IPS-18a (cell line): ENCODE measurements around the gene LRRC4B.
"Not testable (repeated sequence)": the region's sequence is repeated elsewhere in the genome, so short reads cannot be mapped to it uniquely, and the experiment has no call there.

ENCODE experiments used
- H3K27ac ChIP-seq: one replicate; pipeline ENCODE4 v1.5.1; 2013; ENCODE audit warnings: low read length
- H3K27me3 ChIP-seq: one replicate; pipeline ENCODE4 v1.6.1; 2013; ENCODE audit warnings: mild to moderate bottlenecking, low read length; ENCODE audit not compliant: control insufficient read depth, insufficient read depth
- H3K36me3 ChIP-seq: one replicate; pipeline ENCODE4 v1.6.1; 2013; ENCODE audit warnings: low read depth, low read length; ENCODE audit not compliant: control insufficient read depth
- H3K4me1 ChIP-seq: one replicate; pipeline ENCODE4 v1.6.1; 2013; ENCODE audit warnings: low read depth, low read length; ENCODE audit not compliant: control insufficient read depth
- H3K4me3 ChIP-seq: one replicate; pipeline ENCODE4 v1.5.1; 2013; ENCODE audit warnings: low read length
- H3K9ac ChIP-seq: one replicate; pipeline ENCODE4 v1.6.1; 2013; ENCODE audit warnings: mild to moderate bottlenecking, low read length, moderate library complexity
- H3K9me3 ChIP-seq: one replicate; pipeline ENCODE4 v1.6.1; 2013; ENCODE audit warnings: low read depth, low read length; ENCODE audit not compliant: control insufficient read depth

Gene LRRC4B

GRCh38 chr19:50601407-50602088, 33.3 kb upstream of the LRRC4B start:
- no peaks in the 10 kb centered on the region for H3K36me3 ChIP-seq

GRCh38 chr19:50599427-50599826, 31.2 kb upstream of the LRRC4B start:
- Histone ChIP-seq H3K27ac (no peak overlapping the region), H3K9me3 (no peaks in the 10 kb centered on the region), H3K4me3 (no peak overlapping the region), H3K27me3 (peaks cover 25% of the 10 kb centered on the region), H3K4me1 (no peaks in the 10 kb centered on the region), H3K9ac (no peak overlapping the region), H3K36me3 (no peaks in the 10 kb centered on the region)

More at GRCh38 chr19:50601407-50602088, 33.3 kb upstream of the LRRC4B start:
- no peaks in the 10 kb centered on the region for H3K9me3 ChIP-seq
- H3K9ac ChIP-seq = no peak overlapping the region
- no peak overlapping the region for H3K27ac ChIP-seq
- H3K4me3 ChIP-seq = no peak overlapping the region
- H3K4me1 ChIP-seq = no peaks in the 10 kb centered on the region
- peaks cover 37% of the 10 kb centered on the region for H3K27me3 ChIP-seq

- Histone ChIP-seq H3K36me3 (no peaks in the 10 kb centered on the region), H3K27ac (no peak overlapping the region), H3K27me3 (peaks cover 9% of the 10 kb centered on the region), H3K9me3 (no peaks in the 10 kb centered on the region), H3K9ac (no peak overlapping the region), H3K4me3 (no peak overlapping the region), H3K4me1 (peaks cover 3% of the 10 kb centered on the region)
Measured at GRCh38 chr19:50590191-50590590, 22.0 kb upstream of the LRRC4B start.

GRCh38 chr19:50581795-50582660, 13.8 kb upstream of the LRRC4B start:
- H3K27ac ChIP-seq, H3K9ac ChIP-seq, H3K9me3 ChIP-seq, H3K27me3 ChIP-seq, H3K4me1 ChIP-seq, H3K4me3 ChIP-seq, H3K36me3 ChIP-seq: not testable (repeated sequence)

- no peaks in the 10 kb centered on the region for H3K27me3 ChIP-seq
- no peaks in the 10 kb centered on the region for H3K4me1 ChIP-seq
- H3K36me3 ChIP-seq = no peaks in the 10 kb centered on the region
- no peaks in the 10 kb centered on the region for H3K9me3 ChIP-seq
- no peak overlapping the region for H3K27ac ChIP-seq
- no peak overlapping the region for H3K9ac ChIP-seq
- no peak overlapping the region for H3K4me3 ChIP-seq
Measured at GRCh38 chr19:50580970-50581634, 12.9 kb upstream of the LRRC4B start.

- no peak overlapping the region for H3K4me3 ChIP-seq
- H3K4me1 ChIP-seq = no peaks in the 10 kb centered on the region
- H3K36me3 ChIP-seq = no peaks in the 10 kb centered on the region
- H3K27ac ChIP-seq = no peak overlapping the region
- no peaks in the 10 kb centered on the region for H3K27me3 ChIP-seq
- no peaks in the 10 kb centered on the region for H3K9me3 ChIP-seq
- H3K9ac ChIP-seq = no peak overlapping the region
Measured at GRCh38 chr19:50580240-50580639, 12.0 kb upstream of the LRRC4B start.

- not testable (repeated sequence) for H3K36me3 ChIP-seq, H3K4me3 ChIP-seq, H3K9ac ChIP-seq, H3K9me3 ChIP-seq, H3K4me1 ChIP-seq, H3K27me3 ChIP-seq, H3K27ac ChIP-seq
Measured at GRCh38 chr19:50576769-50577168, 8.5 kb upstream of the LRRC4B start.

- H3K27me3 ChIP-seq = no peaks in the 10 kb centered on the region
- H3K9ac ChIP-seq = no peak overlapping the region
- peaks cover 4% of the 10 kb centered on the region for H3K4me1 ChIP-seq
- no peak overlapping the region for H3K27ac ChIP-seq
- no peak overlapping the region for H3K4me3 ChIP-seq
- H3K9me3 ChIP-seq = no peaks in the 10 kb centered on the region
- H3K36me3 ChIP-seq = no peaks in the 10 kb centered on the region
Measured at GRCh38 chr19:50573741-50574461, 5.7 kb upstream of the LRRC4B start.

- Histone ChIP-seq H3K4me3 (no peak overlapping the region), H3K27ac (no peak overlapping the region), H3K9ac (no peak overlapping the region), H3K27me3 (peaks cover 13% of the 10 kb centered on the region), H3K36me3 (no peaks in the 10 kb centered on the region), H3K9me3 (no peaks in the 10 kb centered on the region), H3K4me1 (peaks cover 8% of the 10 kb centered on the region)
Measured at GRCh38 chr19:50570997-50571396, 2.8 kb upstream of the LRRC4B start.

- H3K9ac ChIP-seq = no peak overlapping the region
- H3K27ac ChIP-seq = no peak overlapping the region
- H3K27me3 ChIP-seq = peaks cover 22% of the 10 kb centered on the region
Measured at GRCh38 chr19:50569938-50570540, 1.8 kb upstream of the LRRC4B start.

More at GRCh38 chr19:50569938-50570540, 1.8 kb upstream of the LRRC4B start:
- Histone ChIP-seq H3K4me3 (no peak overlapping the region), H3K36me3 (no peaks in the 10 kb centered on the region), H3K4me1 (peaks cover 8% of the 10 kb centered on the region), H3K9me3 (no peaks in the 10 kb centered on the region)
